CD4-positive, alpha-beta memory T cell (primary cell): Measurements from ENCODE around the gene OGDHL. TPM values are rescaled to one million over a fixed set of nuclear protein-coding genes. Genes with fewer than 3 reads are reported as not detected.

ENCODE experiments used
- CTCF ChIA-PET: fragments of 350-600 bp; sonication (Branson Sonifier 250); formaldehyde crosslinking; loops from one replicate; lab custom pipeline; 2021; ENCODE audit warnings: inconsistent platforms; ENCODE audit not compliant: partially characterized antibody; lab: Charles Lee
- POLR2A ChIA-PET: fragments of 350-600 bp; sonication (Branson Sonifier 250); formaldehyde crosslinking; loops from one replicate; lab custom pipeline; 2021; ENCODE audit not compliant: partially characterized antibody; lab: Charles Lee
- DNase-seq, 5 donors: peaks; one replicate each; pipeline versions ENCODE4 v3.0.0 to v3.0.0-alpha.2; 2020 to 2022; ENCODE audit warnings: mixed read lengths in 1 of 5
- H3K27ac ChIP-seq: one replicate; pipeline ENCODE4 v1.7.0; 2013; ENCODE audit warnings: low read depth, low read length
- H3K27me3 ChIP-seq: 2 replicates; pipeline ENCODE4 v1.7.0; 2013; ENCODE audit warnings: mild to moderate bottlenecking, low read length, moderate library complexity; ENCODE audit not compliant: insufficient read depth
- H3K36me3 ChIP-seq: 2 replicates; pipeline ENCODE4 v1.7.0; 2013; ENCODE audit warnings: mild to moderate bottlenecking, low read length, moderate library complexity; ENCODE audit not compliant: insufficient read depth
- H3K4me1 ChIP-seq: 2 replicates; pipeline ENCODE4 v1.7.0; 2013; ENCODE audit warnings: mild to moderate bottlenecking, low read length, moderate library complexity; ENCODE audit not compliant: insufficient read depth
- H3K4me3 ChIP-seq, 2 donors: one replicate each; pipeline ENCODE4 v1.7.0; 2013; ENCODE audit warnings: low read length in 2 of 2, mild to moderate bottlenecking in 1 of 2
- H3K9me3 ChIP-seq, 2 donors: one replicate each; pipeline ENCODE4 v1.7.0; 2013; ENCODE audit warnings: low read length in 2 of 2, control low read depth in 1 of 2; ENCODE audit not compliant: control insufficient read depth in 1 of 2
- H3K27ac Mint-ChIP-seq, 7 donors: one replicate each; pipeline ENCODE4 v1.8.0; 2020 to 2021; ENCODE audit warnings: mixed read lengths in 7 of 7, mild to moderate bottlenecking in 6 of 7, inconsistent platforms in 3 of 7, moderate library complexity in 3 of 7
- H3K27me3 Mint-ChIP-seq, 2 donors: one replicate each; pipeline ENCODE4 v1.8.0; 2020 to 2021; ENCODE audit warnings: mixed read lengths in 2 of 2
- H3K36me3 Mint-ChIP-seq, 2 donors: one replicate each; pipeline ENCODE4 v1.8.0; 2020 to 2021; ENCODE audit warnings: mixed read lengths in 2 of 2, inconsistent platforms in 1 of 2, mild to moderate bottlenecking in 1 of 2
- H3K4me1 Mint-ChIP-seq, 4 donors: one replicate each; pipeline ENCODE4 v1.8.0; 2020 to 2021; ENCODE audit warnings: mixed read lengths in 4 of 4, mild to moderate bottlenecking in 1 of 4
- H3K4me3 Mint-ChIP-seq, 8 donors: one replicate each; pipeline ENCODE4 v1.8.0; 2020 to 2021; ENCODE audit warnings: mixed read lengths in 8 of 8, mild to moderate bottlenecking in 7 of 8, moderate library complexity in 6 of 8, inconsistent platforms in 3 of 8
- H3K9me3 Mint-ChIP-seq, 8 donors: one replicate each; pipeline ENCODE4 v1.8.0; 2020 to 2021; ENCODE audit warnings: mixed read lengths in 8 of 8, mild to moderate bottlenecking in 5 of 8, inconsistent platforms in 3 of 8, moderate library complexity in 1 of 8
- intact Hi-C: fragments of 100-400 bp; cut with micrococcal nuclease; formaldehyde crosslinking; loops from one replicate; pipeline ENCODE4 v1.15.1; 2023
- polyA plus RNA-seq, 2 donors: library from polyadenylated mRNA; unstranded; fragments of 300-500 nt; fragmentation: Illumina TruSeq; gene quantifications; one replicate each; pipeline ENCODE4 v1.2.3, GENCODE V29; 2021
- total RNA-seq, 2 experiments: library from RNA; stranded (reverse); gene quantifications; one replicate each; pipeline ENCODE4 v1.2.3, GENCODE V29; 2021

OGDHL gene
- total and polyA plus RNA-seq, 4 experiments from 2014 or later: not detected

DNA sequence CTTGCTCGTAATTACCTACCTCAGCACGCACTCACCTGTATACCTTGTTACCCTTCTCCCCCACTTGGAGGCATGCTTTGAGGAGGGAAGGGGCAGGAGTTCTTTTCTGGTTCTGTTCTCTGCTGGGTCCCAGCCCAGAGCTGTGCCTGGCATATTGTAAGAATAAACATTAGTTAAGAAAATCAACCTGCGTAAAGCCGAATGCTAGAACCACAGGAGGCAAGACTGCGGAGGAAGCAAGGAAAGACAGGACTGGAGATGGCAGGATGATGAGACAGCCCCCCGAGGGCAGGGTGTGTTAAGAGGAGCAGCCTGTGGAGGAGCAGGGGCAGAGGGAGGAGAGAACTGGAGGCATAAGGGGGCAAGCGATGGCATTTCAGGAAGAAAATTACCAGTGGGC is 73.2 kb downstream of the OGDHL start:
- CTCF ChIA-PET: no interaction called here
- Histone ChIP-seq H3K9me3 (no peaks in the 10 kb centered on the region), H3K27ac (no peak overlapping the region), H3K4me1 (no peaks in the 10 kb centered on the region), H3K4me3 (no peak overlapping the region), H3K36me3 (no peaks in the 10 kb centered on the region), H3K27me3 (peaks cover 12% of the 10 kb centered on the region)
- Mint-ChIP-seq H3K4me3 (no peak overlapping the region), H3K4me1 (no peaks in the 10 kb centered on the region), H3K36me3 (no peaks in the 10 kb centered on the region), H3K27me3 (peaks cover 42 to 44% of the 10 kb centered on the region in 2 donors), H3K27ac (no peak overlapping the region), H3K9me3 (peaks cover 3 to 31% (median 18%) of the 10 kb centered on the region in 8 donors)
- no peak for DNase-seq
- intact Hi-C loops: no loop called here
- POLR2A ChIA-PET: no interaction called here

DNA sequence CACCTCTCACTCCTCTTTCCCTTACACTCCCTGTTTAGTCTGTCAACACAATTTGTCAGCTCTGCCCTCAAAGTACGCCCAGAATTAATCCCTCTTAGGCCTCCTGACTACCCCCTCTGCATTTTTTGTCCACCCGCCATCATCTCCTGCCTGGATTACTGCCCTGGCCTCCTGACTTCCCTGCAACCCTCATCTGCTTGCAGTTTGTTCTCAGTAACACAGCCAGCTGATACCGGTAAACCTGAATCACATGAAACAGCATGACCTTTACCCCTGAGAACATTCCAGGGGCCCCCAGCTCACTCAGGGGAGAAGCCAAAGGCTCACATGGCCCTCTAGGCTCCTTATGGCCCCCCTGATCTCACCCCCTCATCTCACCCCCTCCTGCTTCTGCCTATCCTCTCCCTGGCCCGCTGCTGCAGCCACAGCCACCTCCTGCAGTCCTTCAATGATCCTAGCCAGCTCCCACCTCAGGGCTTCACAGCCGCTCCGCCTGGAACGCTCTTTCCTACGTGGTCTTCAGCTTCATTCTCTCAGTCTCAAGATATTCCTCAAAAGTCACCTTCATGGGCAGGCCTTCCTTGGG is 73.8 kb downstream of the OGDHL start:
- ChIA-PET POLR2A (no interaction called here), CTCF (no interaction called here)
- DNase-seq: no peak
- no peak overlapping the region for H3K4me3 ChIP-seq
- H3K36me3 Mint-ChIP-seq: no peaks in the 10 kb centered on the region
- no peak overlapping the region for H3K4me3 Mint-ChIP-seq
- intact Hi-C loops: no loop called here
- no peaks in the 10 kb centered on the region for H3K9me3 ChIP-seq
- no peak overlapping the region for H3K27ac Mint-ChIP-seq
- no peak overlapping the region for H3K27ac ChIP-seq
- peaks cover 38 to 40% of the 10 kb centered on the region in 2 donors for H3K27me3 Mint-ChIP-seq
- peaks cover 12% of the 10 kb centered on the region for H3K27me3 ChIP-seq
- H3K4me1 Mint-ChIP-seq: no peaks in the 10 kb centered on the region
- H3K9me3 Mint-ChIP-seq: peaks cover 3 to 31% (median 18%) of the 10 kb centered on the region in 8 donors
- H3K4me1 ChIP-seq: no peaks in the 10 kb centered on the region
- no peaks in the 10 kb centered on the region for H3K36me3 ChIP-seq

DNA sequence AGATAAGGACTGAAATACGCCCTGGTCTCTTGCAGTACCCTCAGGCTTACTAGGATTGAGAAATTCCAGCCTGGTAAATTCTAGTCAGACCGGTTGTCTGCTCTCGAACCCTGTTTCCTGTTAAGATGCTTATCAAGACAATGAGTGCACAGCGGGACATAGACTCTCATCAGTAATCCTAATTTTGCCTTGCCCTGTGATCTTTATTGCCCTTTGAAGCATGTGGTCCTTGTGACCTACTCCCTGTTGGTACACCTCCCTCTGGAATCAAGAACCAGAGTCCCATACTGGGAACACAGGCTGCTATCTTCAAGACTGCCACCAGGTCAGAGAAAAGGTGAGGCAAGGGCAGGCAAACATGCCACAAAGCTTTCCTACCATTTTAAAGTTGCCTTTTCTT is 75.5 kb downstream of the OGDHL start:
- intact Hi-C loops: no loop called here
- Mint-ChIP-seq H3K27ac (no peak overlapping the region), H3K4me1 (no peaks in the 10 kb centered on the region), H3K36me3 (no peaks in the 10 kb centered on the region), H3K27me3 (peaks cover 32 to 37% of the 10 kb centered on the region in 2 donors), H3K9me3 (peaks cover 3 to 36% (median 22%) of the 10 kb centered on the region in 8 donors), H3K4me3 (no peak overlapping the region)
- ChIA-PET POLR2A (no interaction called here), CTCF (no interaction called here)
- no peaks in the 10 kb centered on the region for H3K36me3 ChIP-seq
- H3K9me3 ChIP-seq: no peaks in the 10 kb centered on the region
- peaks cover 12% of the 10 kb centered on the region for H3K27me3 ChIP-seq
- no peak overlapping the region for H3K27ac ChIP-seq
- no peak overlapping the region for H3K4me3 ChIP-seq
- DNase-seq: no peak
- H3K4me1 ChIP-seq: no peaks in the 10 kb centered on the region

Other genes with a start within 250 kb of the OGDHL start
- 10 to 100 TPM; 46.0 to 46.7 TPM for gene ERCC6, start 223.2 kb downstream of the OGDHL start, total RNA-seq
- gene ERCC6, start 223.2 kb downstream of the OGDHL start, polyA plus RNA-seq: 10 to 100 TPM in 1 of 2 donors, 1 to 10 TPM in 1; 7.3 to 10.1 TPM
- gene SLC18A3, start 152.0 kb downstream of the OGDHL start, total RNA-seq: not detected
- gene SLC18A3, start 152.0 kb downstream of the OGDHL start, polyA plus RNA-seq: not detected
- not detected for gene CHAT, start 148.3 kb downstream of the OGDHL start, total RNA-seq
- not detected for gene CHAT, start 148.3 kb downstream of the OGDHL start, polyA plus RNA-seq
- not detected for gene C10orf53, start 82.7 kb downstream of the OGDHL start, total RNA-seq
- gene C10orf53, start 82.7 kb downstream of the OGDHL start, polyA plus RNA-seq: not detected
- gene PARG, start 179.7 kb upstream of the OGDHL start, total RNA-seq: 10 to 100 TPM; 38.9 to 42.6 TPM
- gene PARG, start 179.7 kb upstream of the OGDHL start, polyA plus RNA-seq: 10 to 100 TPM in 1 of 2 donors, 1 to 10 TPM in 1; 9.0 to 14.8 TPM
- 10 to 100 TPM; 19.6 to 24.3 TPM for gene TIMM23B, start 179.7 kb upstream of the OGDHL start, total RNA-seq
- 10 to 100 TPM in 1 of 2 donors, 1 to 10 TPM in 1; 10.0 to 14.9 TPM for gene TIMM23B, start 179.7 kb upstream of the OGDHL start, polyA plus RNA-seq
- 10 to 100 TPM; 20.2 to 22.4 TPM for gene AGAP6, start 226.1 kb upstream of the OGDHL start, total RNA-seq
- gene AGAP6, start 226.1 kb upstream of the OGDHL start, polyA plus RNA-seq: 1 to 10 TPM in 1 of 2 donors, under 1 TPM in 1; 0.49 to 1.9 TPM